ENCODE data around the gene TMEM242. TPM values are rescaled to one million over a fixed set of nuclear protein-coding genes. Genes with fewer than 3 reads are reported as not detected.

TMEM242 gene
- total and polyA plus RNA-seq, 2 donors (not counting 3 experiments of a cell fraction or from before 2014, with no cell fraction given) = 5.3 to 15.5 TPM

GRCh38 chr6:157307661-157308060 lies 15.7 kb downstream of the TMEM242 start:
- FAIRE-seq (no peak), DNase-seq (ENCODE audit: low read depth, low spot score) (no peak)
- H3K27me3 ChIP-seq (ENCODE audit: control insufficient read depth in 2 of 2, insufficient read depth in 2 of 2, low read length in 2 of 2) = no peaks in the 10 kb centered on the region
- no peaks in the 10 kb centered on the region for H3K9me1 ChIP-seq (replicated peaks; ENCODE audit: control insufficient read depth, extremely low read depth, insufficient read depth, low read length)
- no peaks in the 10 kb centered on the region for H4K20me1 ChIP-seq (replicated peaks; ENCODE audit: control insufficient read depth, extremely low read depth, insufficient read depth, low read length)
- H3K79me2 ChIP-seq (ENCODE audit: control insufficient read depth, insufficient read depth, low read length) = no peaks in the 10 kb centered on the region
- BruUV-seq (replicated peaks) = no TSS peak
- ChIA-PET POLR2A (no interaction called here), CTCF (no interaction called here)
- dilution Hi-C loops (cut with MboI; ENCODE audit: extremely low pct_ligation_motif_present, low sequenced_read_pairs) = no loop called here
- TF ChIP-seq POLR2AphosphoS5 (IDR thresholded peaks at IDR 0.05; ENCODE audit: insufficient read depth, low read depth, low read length) (no peak), MYC (IDR thresholded peaks at IDR 0.05; ENCODE audit: low read depth, low read length) (no peak), POLR2A (IDR thresholded peaks at IDR 0.05; ENCODE audit: low read depth, low read length) (no peak)
- TF ChIP-seq, protein P1, sequence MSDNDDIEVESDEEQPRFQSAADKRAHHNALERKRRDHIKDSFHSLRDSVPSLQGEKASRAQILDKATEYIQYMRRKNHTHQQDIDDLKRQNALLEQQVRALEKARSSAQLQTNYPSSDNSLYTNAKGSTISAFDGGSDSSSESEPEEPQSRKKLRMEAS (IDR thresholded peaks at IDR 0.05; ENCODE audit: insufficient read depth, insufficient read length) = no peak
- TF ChIP-seq, protein P2, sequence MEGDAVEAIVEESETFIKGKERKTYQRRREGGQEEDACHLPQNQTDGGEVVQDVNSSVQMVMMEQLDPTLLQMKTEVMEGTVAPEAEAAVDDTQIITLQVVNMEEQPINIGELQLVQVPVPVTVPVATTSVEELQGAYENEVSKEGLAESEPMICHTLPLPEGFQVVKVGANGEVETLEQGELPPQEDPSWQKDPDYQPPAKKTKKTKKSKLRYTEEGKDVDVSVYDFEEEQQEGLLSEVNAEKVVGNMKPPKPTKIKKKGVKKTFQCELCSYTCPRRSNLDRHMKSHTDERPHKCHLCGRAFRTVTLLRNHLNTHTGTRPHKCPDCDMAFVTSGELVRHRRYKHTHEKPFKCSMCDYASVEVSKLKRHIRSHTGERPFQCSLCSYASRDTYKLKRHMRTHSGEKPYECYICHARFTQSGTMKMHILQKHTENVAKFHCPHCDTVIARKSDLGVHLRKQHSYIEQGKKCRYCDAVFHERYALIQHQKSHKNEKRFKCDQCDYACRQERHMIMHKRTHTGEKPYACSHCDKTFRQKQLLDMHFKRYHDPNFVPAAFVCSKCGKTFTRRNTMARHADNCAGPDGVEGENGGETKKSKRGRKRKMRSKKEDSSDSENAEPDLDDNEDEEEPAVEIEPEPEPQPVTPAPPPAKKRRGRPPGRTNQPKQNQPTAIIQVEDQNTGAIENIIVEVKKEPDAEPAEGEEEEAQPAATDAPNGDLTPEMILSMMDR (IDR thresholded peaks at IDR 0.05; ENCODE audit: extremely low read depth in 1 of 2, insufficient read depth in 1 of 2, low read depth in 1 of 2, low read length in 2 of 2) = no peak
- H3K27ac ChIP-seq (ENCODE audit: insufficient read depth, low read depth, low read length) = no peak overlapping the region
- intact Hi-C loops (cut with micrococcal nuclease) = no loop called here
- H3K36me3 ChIP-seq (ENCODE audit: control insufficient read depth in 2 of 2, extremely low read depth in 1 of 2, insufficient read depth in 2 of 2, low read length in 2 of 2) = peaks cover 0 to 10% of the 10 kb centered on the region in 2 experiments
- no peaks in the 10 kb centered on the region for H3K9me3 ChIP-seq (replicated peaks; ENCODE audit: control insufficient read depth, insufficient read depth, low read length)
- H3K4me3 ChIP-seq (replicated peaks in 1 of 3; ENCODE audit: insufficient read depth in 1 of 3, low read depth in 1 of 3, low read length in 3 of 3) = no peak overlapping the region
- no peak overlapping the region for H2AFZ ChIP-seq (ENCODE audit: low read depth, low read length)
- no peak overlapping the region for H3K4me2 ChIP-seq (ENCODE audit: insufficient read depth, low read length)
- peaks cover 29% of the 10 kb centered on the region for H3K4me1 ChIP-seq (ENCODE audit: control insufficient read depth, extremely low read depth, insufficient read depth, low read length)
- H3K9ac ChIP-seq (replicated peaks; ENCODE audit: extremely low read depth, insufficient read depth, low read length) = no peak overlapping the region

Data from endothelial cell of umbilical vein (primary cell).